Left lung (tissue), 10 donors: ENCODE results near the gene ZNF718. TPM values are rescaled to one million over a fixed set of nuclear protein-coding genes. Genes with fewer than 3 reads are reported as not detected.
A peak's percentile ranks its signal among the peaks of the same experiment; 100 is the strongest.

Source experiments
- ATAC-seq: fragments of 200-7000 bp; cut with Tn5 transposase; one replicate; pipeline ENCODE4 v1.9.1; 2020; ENCODE audit warnings: moderate library complexity
- DNase-seq, 4 donors: peaks; one replicate each; pipeline ENCODE4 v3.0.0-alpha.2; 2013 to 2020
- H3K27ac ChIP-seq, 2 donors: fragments of 200-600 bp; sonication (generic) in 1 of 2; one replicate each; pipeline versions ENCODE4 v1.5.0 to v1.8.0; 2020 to 2021
- H3K27me3 ChIP-seq, 2 donors: fragments of 200-600 bp; sonication (generic) in 1 of 2; one replicate each; pipeline versions ENCODE4 v1.5.0 to v1.8.0; 2020 to 2021
- H3K36me3 ChIP-seq, 2 donors: fragments of 200-600 bp; sonication (generic) in 1 of 2; one replicate each; pipeline versions ENCODE4 v1.5.0 to v1.8.0; 2020 to 2021
- H3K4me1 ChIP-seq, 2 donors: fragments of 200-600 bp; one replicate each; pipeline ENCODE4 v1.8.0; 2021
- H3K4me3 ChIP-seq, 2 donors: fragments of 200-600 bp; sonication (generic) in 1 of 2; one replicate each; pipeline versions ENCODE4 v1.5.0 to v1.8.0; 2020 to 2021; ENCODE audit warnings: mild to moderate bottlenecking in 1 of 2
- H3K9me3 ChIP-seq, 2 donors: fragments of 200-600 bp; sonication (generic) in 1 of 2; one replicate each; pipeline versions ENCODE4 v1.5.0 to v1.8.0; 2020 to 2021
- CTCF ChIP-seq, 2 donors: fragments of 200-600 bp; sonication (generic) in 1 of 2; IDR thresholded peaks; one replicate each; pipeline versions ENCODE4 v1.5.0 to v1.8.0; 2021; ENCODE audit warnings: antibody characterized with exemption in 2 of 2
- intact Hi-C, 2 donors: fragments of 100-400 bp; cut with DNase I; formaldehyde crosslinking; loops; one replicate each; pipeline versions ENCODE4 v1.11.2 to v1.14.2; 2022
- polyA plus RNA-seq, 6 donors: library from polyadenylated mRNA; unstranded; fragments of 120-200 nt; gene quantifications; one replicate each; pipeline ENCODE4 v1.2.1, GENCODE V29; 2013; ENCODE audit not compliant: insufficient read length in 6 of 6
- total RNA-seq, 2 donors: library from RNA; stranded (reverse); fragmentation: NEBNext Ultra II Directional; extraction: Animal tissue kit (Norgen Biotek cat#: 25700); gene quantifications; one replicate each; pipeline ENCODE4 v1.2.1, GENCODE V29; 2021
- donor health status: DM: no; HTN: yes; CAD: no.
- donor health status: DM: no; HTN: no; CAD: no.

The ZNF718 gene
- total and polyA plus RNA-seq, 8 donors, result 6.4 to 21.4 (median 11.9) TPM

GRCh38 chr4:107083-107443 is 17.2 kb upstream of the ZNF718 start:
- Histone ChIP-seq H3K4me1 (no peaks in the 10 kb centered on the region), H3K27ac (no peak overlapping the region), H3K36me3 (no peaks in the 10 kb centered on the region), H3K9me3 (peaks cover 0 to 91% of the 10 kb centered on the region in 2 donors), H3K4me3 (no peak overlapping the region), H3K27me3 (peaks cover 25 to 56% of the 10 kb centered on the region in 2 donors)
- TF ChIP-seq CTCF (IDR thresholded peaks at IDR 0.05), result no peak
- ATAC-seq (no peak), DNase-seq (no peak)
- intact Hi-C loops, result no loop called here

DNA sequence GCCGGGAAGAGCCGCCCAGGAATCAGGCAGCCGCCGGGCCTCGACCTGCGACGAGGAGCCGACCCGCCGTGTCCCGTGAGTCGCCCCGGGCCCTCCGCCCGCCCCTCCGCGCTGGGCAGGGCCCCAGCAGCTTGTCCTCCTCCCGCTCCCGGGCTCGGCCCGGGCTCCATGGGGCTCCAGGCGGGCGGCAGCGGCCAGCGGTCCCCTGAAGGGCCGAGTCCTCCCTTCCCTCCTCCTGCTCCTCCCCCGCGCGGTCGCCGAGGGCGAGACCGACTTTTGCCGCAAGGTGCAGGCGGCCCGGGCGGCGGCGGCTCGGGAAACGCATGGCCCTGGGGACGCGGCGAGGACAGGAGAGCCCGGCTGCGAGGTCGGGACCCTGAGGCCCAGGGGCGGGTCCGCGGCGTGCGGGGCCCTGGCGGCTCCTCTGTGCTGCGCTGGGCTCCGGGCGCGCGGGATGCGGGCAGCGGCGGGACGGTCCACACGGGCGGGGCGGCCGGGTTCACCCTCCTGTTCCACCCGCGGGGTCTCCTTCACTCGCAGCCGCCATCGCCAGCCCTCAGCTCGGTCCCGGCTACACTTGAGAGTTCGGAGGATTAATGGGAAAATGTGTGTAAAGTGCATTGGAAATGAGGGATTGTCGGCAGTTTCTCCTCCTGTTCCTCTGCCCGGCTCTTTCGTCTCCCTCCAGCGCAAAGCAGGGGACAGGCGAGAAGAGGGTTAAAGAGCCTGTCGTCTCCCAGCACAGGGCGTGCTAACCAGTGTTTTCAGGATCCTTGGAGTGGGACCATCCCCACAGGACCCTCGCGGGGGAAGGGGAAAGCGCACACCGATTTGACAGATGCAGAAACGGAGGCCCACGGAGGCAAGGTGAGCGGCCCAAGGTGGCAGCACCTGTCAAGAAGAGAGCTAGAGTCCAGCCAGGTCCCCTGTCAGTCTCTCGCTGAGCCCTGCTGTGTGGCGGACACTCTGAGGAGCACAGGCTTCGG is 16.6 kb upstream of the ZNF718 start:
- Histone ChIP-seq H3K36me3 (no peaks in the 10 kb centered on the region), H3K9me3 (peaks cover 0 to 89% of the 10 kb centered on the region in 2 donors), H3K4me3 (no peak overlapping the region), H3K27me3 (peaks cover 25 to 56% of the 10 kb centered on the region in 2 donors), H3K4me1 (no peaks in the 10 kb centered on the region), H3K27ac (no peak overlapping the region)
- DNase-seq, result peak in 2 of 4 donors; percentile 4 to 78
- ATAC-seq, result no peak
- intact Hi-C loops, result no loop called here
- no peak for TF ChIP-seq CTCF (IDR thresholded peaks at IDR 0.05)

DNA sequence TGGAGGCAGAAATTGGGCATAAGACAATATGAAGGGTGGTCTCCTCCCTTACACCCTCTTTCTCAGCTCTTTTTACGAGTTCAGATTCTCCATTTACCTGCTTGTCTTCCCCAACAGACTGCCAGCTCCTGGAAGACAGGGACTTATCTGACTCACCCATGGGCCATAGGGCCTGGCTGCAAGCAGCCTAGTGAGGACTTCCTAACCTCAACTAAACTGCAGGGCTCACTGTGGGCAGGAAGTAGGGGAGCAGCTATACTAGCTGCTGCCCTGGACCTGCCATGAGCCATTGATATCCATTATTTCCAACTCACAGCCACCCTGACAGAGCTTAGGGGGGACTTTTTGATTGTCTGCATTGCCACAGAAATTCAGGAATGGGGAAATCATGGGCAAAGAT is 11.5 kb upstream of the ZNF718 start:
- DNase-seq (no peak), ATAC-seq (no peak)
- TF ChIP-seq CTCF (IDR thresholded peaks at IDR 0.05), result no peak
- Histone ChIP-seq H3K36me3 (no peaks in the 10 kb centered on the region), H3K9me3 (peaks cover 0 to 75% of the 10 kb centered on the region in 2 donors), H3K4me1 (no peaks in the 10 kb centered on the region), H3K27me3 (peaks cover 8 to 31% of the 10 kb centered on the region in 2 donors), H3K27ac (no peak overlapping the region), H3K4me3 (no peak overlapping the region)
- intact Hi-C loops, result no loop called here

DNA sequence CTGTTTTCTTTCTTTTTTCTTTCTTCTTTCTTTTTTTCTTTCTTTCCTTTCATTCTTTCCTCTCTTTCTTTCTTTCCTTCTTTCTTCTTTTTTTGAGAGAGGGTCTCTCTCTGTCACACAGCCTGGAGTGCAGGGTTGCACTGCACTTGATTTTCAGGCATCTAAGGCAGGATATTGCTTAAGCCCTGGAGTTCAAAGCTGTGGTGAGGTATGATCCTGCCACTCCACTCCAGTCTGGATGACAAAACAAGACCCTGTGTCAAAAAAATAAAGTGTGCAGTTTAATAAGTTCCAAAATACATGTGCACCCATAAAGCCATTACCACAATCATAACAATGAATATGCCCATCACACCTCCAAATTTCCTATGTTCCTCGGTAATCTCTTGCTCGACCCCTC is 10.6 kb upstream of the ZNF718 start:
- Histone ChIP-seq H3K27ac (no peak overlapping the region), H3K9me3 (peaks cover 0 to 77% of the 10 kb centered on the region in 2 donors), H3K4me1 (no peaks in the 10 kb centered on the region), H3K36me3 (no peaks in the 10 kb centered on the region), H3K27me3 (peaks cover 0 to 22% of the 10 kb centered on the region in 2 donors), H3K4me3 (no peak overlapping the region)
- intact Hi-C loops, result no loop called here
- no peak for TF ChIP-seq CTCF (IDR thresholded peaks at IDR 0.05)
- ATAC-seq (no peak), DNase-seq (no peak)

DNA sequence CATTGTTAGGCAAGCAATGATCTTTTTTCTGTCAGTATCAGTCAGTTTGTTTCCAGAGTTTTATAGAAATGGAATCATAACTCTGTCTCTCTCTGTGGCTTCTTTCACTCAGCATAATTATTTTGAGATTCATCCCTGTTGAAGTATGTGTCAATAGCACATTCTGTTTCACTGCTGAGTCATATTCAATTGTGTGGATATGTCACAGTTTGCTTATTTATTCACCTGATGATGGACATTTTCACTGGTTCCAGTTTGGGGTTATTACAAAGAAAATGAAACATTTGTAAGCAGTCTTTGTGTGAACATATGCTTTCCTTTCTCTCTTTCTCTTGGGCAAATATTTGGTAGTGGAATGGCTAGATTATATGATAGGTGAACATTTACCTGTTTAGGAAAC is 10.2 kb upstream of the ZNF718 start:
- Histone ChIP-seq H3K4me1 (no peaks in the 10 kb centered on the region), H3K27me3 (peaks cover 0 to 17% of the 10 kb centered on the region in 2 donors), H3K27ac (no peak overlapping the region), H3K9me3 (peaks cover 0 to 77% of the 10 kb centered on the region in 2 donors), H3K36me3 (no peaks in the 10 kb centered on the region), H3K4me3 (no peak overlapping the region)
- intact Hi-C loops, result no loop called here
- no peak for TF ChIP-seq CTCF (IDR thresholded peaks at IDR 0.05)
- ATAC-seq, result no peak
- DNase-seq, result no peak
